H1 (cell line): Measurements from ENCODE around the gene ASPA. TPM values are rescaled to one million over a fixed set of nuclear protein-coding genes. Genes with fewer than 3 reads are reported as not detected.

ENCODE experiments used
- CTCF ChIA-PET: fragments of 300-600 bp; sonication (Branson Sonifier 250); formaldehyde crosslinking; loops from one replicate; lab custom pipeline; 2021; ENCODE audit not compliant: partially characterized antibody; lab: Charles Lee
- POLR2A ChIA-PET: fragments of 300-600 bp; sonication (Branson Sonifier 250); formaldehyde crosslinking; loops from one replicate; lab custom pipeline; 2021; ENCODE audit warnings: inconsistent platforms; ENCODE audit not compliant: partially characterized antibody; lab: Charles Lee
- DNase-seq, 2 experiments: peaks; one replicate each; pipeline versions ENCODE4 v3.0.0 to v3.0.0-alpha.2; 2010 to 2022; ENCODE audit warnings: low spot score in 2 of 2, low read depth in 1 of 2, mixed read lengths in 1 of 2
- FAIRE-seq: peaks from 2 replicates; lab custom pipeline; 2011; peaks lifted over from hg19 to GRCh38; lab: Jason Lieb, UNC
- H2AFZ ChIP-seq: 2 replicates; pipeline ENCODE4 v1.8.1; 2012; ENCODE audit warnings: low read length, inconsistent platforms
- H2AK5ac ChIP-seq: 2 replicates; pipeline ENCODE4 v1.6.1; 2013; ENCODE audit warnings: low read depth, low read length
- H2BK120ac ChIP-seq: replicated peaks from 2 replicates; pipeline ENCODE3; 2013; ENCODE audit warnings: low read depth, low read length, inconsistent platforms
- H2BK12ac ChIP-seq: 2 replicates; pipeline ENCODE4 v1.6.1; 2013; ENCODE audit warnings: low read depth, low read length
- H2BK15ac ChIP-seq: 2 replicates; pipeline ENCODE4 v1.6.1; 2013; ENCODE audit warnings: low read length
- H2BK20ac ChIP-seq: 2 replicates; pipeline ENCODE4 v1.6.1; 2013; ENCODE audit warnings: low read length
- H2BK5ac ChIP-seq: 2 replicates; pipeline ENCODE4 v1.6.1; 2013; ENCODE audit warnings: low read depth, low read length
- H3K14ac ChIP-seq: 2 replicates; pipeline ENCODE4 v1.6.1; 2013; ENCODE audit warnings: inconsistent platforms; ENCODE audit not compliant: insufficient read length
- H3K18ac ChIP-seq: 2 replicates; pipeline ENCODE4 v1.6.1; 2013; ENCODE audit warnings: low read length; ENCODE audit errors: extremely low read depth
- H3K23ac ChIP-seq: 2 replicates; pipeline ENCODE4 v1.6.1; 2013; ENCODE audit warnings: inconsistent platforms; ENCODE audit not compliant: insufficient read length
- H3K23me2 ChIP-seq: 2 replicates; pipeline ENCODE4 v1.6.1; 2013; ENCODE audit warnings: low read depth, low read length
- H3K27ac ChIP-seq: 2 replicates; pipeline ENCODE4 v1.6.1; 2011; ENCODE audit warnings: low read depth, low read length, inconsistent platforms
- H3K27me3 ChIP-seq, 4 experiments: replicated peaks in 1 of 4; 1 replicate in 1 of 4; 2 replicates in 3 of 4; pipeline versions ENCODE4 v1.6.1 to v1.8.1; 2011 to 2013; ENCODE audit warnings: low read length in 3 of 4, mild to moderate bottlenecking in 3 of 4, inconsistent platforms in 2 of 4, mixed read lengths in 2 of 4, moderate library complexity in 1 of 4; ENCODE audit not compliant: control insufficient read depth in 3 of 4, insufficient read depth in 3 of 4; ENCODE audit errors: extremely low read depth in 1 of 4
- H3K36me3 ChIP-seq, 4 experiments: 2 replicates each; pipeline versions ENCODE4 v1.6.1 to v1.8.1; 2011 to 2013; ENCODE audit warnings: mild to moderate bottlenecking in 4 of 4, low read length in 3 of 4, moderate library complexity in 2 of 4, control low read depth in 1 of 4, inconsistent platforms in 1 of 4; ENCODE audit not compliant: insufficient read depth in 4 of 4, control insufficient read depth in 2 of 4
- H3K4ac ChIP-seq: replicated peaks from 2 replicates; pipeline ENCODE3; 2013; ENCODE audit warnings: low read length, low read depth, mixed read lengths, inconsistent platforms; ENCODE audit not compliant: insufficient read length
- H3K4me1 ChIP-seq, 4 experiments: replicated peaks in 1 of 4; 1 replicate in 1 of 4; 2 replicates in 3 of 4; pipeline versions ENCODE4 v1.6.1 to v1.8.1; 2011 to 2013; ENCODE audit warnings: low read length in 3 of 4, inconsistent platforms in 2 of 4, mixed read lengths in 1 of 4; ENCODE audit not compliant: insufficient read depth in 4 of 4, control insufficient read depth in 3 of 4
- H3K4me2 ChIP-seq, 2 experiments: 2 replicates each; pipeline versions ENCODE4 v1.6.1 to v1.8.1; 2011 to 2013; ENCODE audit warnings: low read depth in 2 of 2, low read length in 2 of 2, control low read depth in 1 of 2, inconsistent platforms in 1 of 2, mild to moderate bottlenecking in 1 of 2; ENCODE audit not compliant: insufficient read depth in 1 of 2
- H3K4me3 ChIP-seq, 4 experiments: fragments of 200-600, 300-600 bp in 1 of 4; sonication (generic), shearing (Covaris generic), sonication (Bioruptor Twin) in 1 of 4; 2 replicates each; pipeline versions ENCODE4 v1.5.1 to v1.8.1; 2011 to 2016; ENCODE audit warnings: low read length in 4 of 4, low read depth in 3 of 4, control low read depth in 2 of 4, inconsistent platforms in 2 of 4, mild to moderate bottlenecking in 2 of 4, mixed read lengths in 1 of 4, moderate library complexity in 1 of 4; ENCODE audit not compliant: insufficient read depth in 2 of 4; ENCODE audit errors: extremely low read depth in 1 of 4
- H3K56ac ChIP-seq: replicated peaks from 2 replicates; pipeline ENCODE3; 2013; ENCODE audit warnings: low read depth, mild to moderate bottlenecking, mixed read lengths, low read length, inconsistent platforms; ENCODE audit not compliant: insufficient read length
- H3K79me1 ChIP-seq: 2 replicates; pipeline ENCODE4 v1.6.1; 2013; ENCODE audit warnings: low read depth, low read length, control low read depth
- H3K79me2 ChIP-seq, 2 experiments: 2 replicates each; pipeline versions ENCODE4 v1.6.1 to v1.8.1; 2012 to 2013; ENCODE audit warnings: low read length in 2 of 2, mild to moderate bottlenecking in 2 of 2, inconsistent platforms in 1 of 2; ENCODE audit not compliant: insufficient read depth in 2 of 2, control insufficient read depth in 1 of 2
- H3K9ac ChIP-seq, 4 experiments: replicated peaks in 1 of 4; 1 replicate in 1 of 4; 2 replicates in 3 of 4; pipeline versions ENCODE4 v1.6.1 to v1.8.1; 2011 to 2013; ENCODE audit warnings: low read depth in 3 of 4, low read length in 3 of 4, control low read depth in 2 of 4, mild to moderate bottlenecking in 2 of 4, moderate library complexity in 2 of 4, inconsistent platforms in 1 of 4; ENCODE audit errors: extremely low read depth in 1 of 4
- H3K9me3 ChIP-seq, 2 experiments: 2 replicates each; pipeline versions ENCODE4 v1.6.1 to v1.8.1; 2012 to 2013; ENCODE audit warnings: mild to moderate bottlenecking in 2 of 2, moderate library complexity in 2 of 2, control low read depth in 1 of 2, inconsistent platforms in 1 of 2, low read depth in 1 of 2, low read length in 1 of 2, mixed read lengths in 1 of 2; ENCODE audit not compliant: insufficient read depth in 2 of 2
- H4K20me1 ChIP-seq, 2 experiments: replicated peaks in 1 of 2; 2 replicates each; pipeline versions ENCODE3 to v1.8.1; 2011 to 2013; ENCODE audit warnings: inconsistent platforms in 2 of 2, low read length in 2 of 2, mild to moderate bottlenecking in 1 of 2; ENCODE audit not compliant: insufficient read depth in 2 of 2, control insufficient read depth in 1 of 2
- H4K5ac ChIP-seq: 2 replicates; pipeline ENCODE4 v1.6.1; 2013; ENCODE audit warnings: low read length, low read depth, mixed read lengths, inconsistent platforms; ENCODE audit not compliant: insufficient read length
- H4K8ac ChIP-seq: 2 replicates; pipeline ENCODE4 v1.8.0; 2013; ENCODE audit warnings: mild to moderate bottlenecking, moderate library complexity, low read length, inconsistent platforms; ENCODE audit not compliant: insufficient read depth; ENCODE audit errors: extremely low read depth
- H4K91ac ChIP-seq: replicated peaks from 2 replicates; pipeline ENCODE3; 2013; ENCODE audit warnings: low read length, mixed read lengths, inconsistent platforms; ENCODE audit not compliant: insufficient read length
- FOSL1 ChIP-seq: IDR thresholded peaks from 2 replicates; pipeline ENCODE4 v1.6.1; 2011; ENCODE audit warnings: mild to moderate bottlenecking, low read depth, low read length, moderate library complexity; ENCODE audit not compliant: insufficient read depth
- MAFK ChIP-seq: IDR thresholded peaks from 2 replicates; pipeline ENCODE4 v1.6.1; 2012; ENCODE audit warnings: low read depth, mild to moderate bottlenecking, improper control_type of control experiment, low read length
- WGBS, 2 experiments: shearing (Covaris generic) in 1 of 2; methylation state at CpG; one replicate each; pipeline versions ENCODE4 v1.1.6 to v1.1.7; 2013 to 2015; ENCODE audit warnings: low lambda C conversion rate in 2 of 2, mixed read lengths in 2 of 2, inconsistent platforms in 1 of 2, low coverage in 1 of 2, missing lambda C conversion rate in 1 of 2; ENCODE audit not compliant: insufficient replicate concordance in 2 of 2, insufficient coverage in 1 of 2, insufficient read length in 1 of 2; ENCODE audit errors: extremely low coverage in 1 of 2, missing lambda C conversion rate in 1 of 2; 5-methylcytosine and 5-hydroxymethylcytosine counted together
- polyA plus RNA-seq, 7 experiments: library from polyadenylated mRNA; depleted of rRNA in 3 of 7; stranded (reverse) in 5 of 7; unstranded in 2 of 7; fragments of >200 nt in 5 of 7; fragments of 200-250 nt in 2 of 7; gene quantifications; 1 replicate in 5 of 7; 2 replicates in 1 of 7; 4 replicates in 1 of 7; pipeline versions ENCODE4 v1.2.1 to v1.2.3, GENCODE V29; 2011 to 2013; ENCODE audit warnings: missing spikeins in 2 of 7, mixed read lengths in 2 of 7
- total RNA-seq: library from RNA; stranded (reverse); fragmentation: NEBNext Ultra II Directional; extraction: Animal tissue kit (Norgen Biotek cat#: 25700); gene quantifications from 2 replicates; pipeline ENCODE4 v1.2.1, GENCODE V29; 2021

ASPA gene
- total and polyA plus RNA-seq, 2 of the 8 experiments (the other 6 are each of a cell fraction or from before 2014, with no cell fraction given), result 0.03 TPM; not detected in 1

GRCh38 chr17:3482852-3483251 lies 7.1 kb downstream of the ASPA start:
- DNase-seq, result peak in 1 of 2 experiments; percentile 27
- H3K4me2 ChIP-seq, result peak overlapping the region; percentile 24 to 44; a peak in 3 of 4 replicates
- 7% methylated on average over 1 of the region's 3 CpGs; no CpG with 5 or more reads in 1 of the 2 experiments for WGBS, 2 experiments

More at GRCh38 chr17:3482852-3483251, 7.1 kb downstream of the ASPA start:
- Histone ChIP-seq H3K23ac (no peak overlapping the region), H3K14ac (no peak overlapping the region), H2BK120ac (no peak overlapping the region), H3K4ac (no peak overlapping the region), H3K27me3 (no peaks in the 10 kb centered on the region), H3K27ac (no peak overlapping the region), H4K91ac (no peak overlapping the region), H3K4me1 (peaks cover 0 to 8% (median 7%) of the 10 kb centered on the region in 4 experiments; a peak in 5 of 7 replicates), H3K4me3 (peak overlapping the region in 1 of 4 experiments; percentile 49; a peak in 3 of 8 replicates), H3K23me2 (no peaks in the 10 kb centered on the region; the same call in 1 of the 2 replicates), H4K5ac (no peak overlapping the region), H3K56ac (no peak overlapping the region), H4K20me1 (no peaks in the 10 kb centered on the region), H2BK15ac (no peak overlapping the region), H3K9me3 (no peaks in the 10 kb centered on the region), H2AFZ (no peak overlapping the region), H2BK12ac (no peak overlapping the region), H2BK20ac (no peak overlapping the region), H4K8ac (no peak overlapping the region), H2BK5ac (no peak overlapping the region), H3K9ac (no peak overlapping the region), H3K79me2 (no peaks in the 10 kb centered on the region), H3K18ac (no peak overlapping the region), H3K79me1 (no peaks in the 10 kb centered on the region), H3K36me3 (no peaks in the 10 kb centered on the region), H2AK5ac (no peak overlapping the region)
- TF ChIP-seq FOSL1, result no peak
- peak; percentile 49 for TF ChIP-seq MAFK
- POLR2A ChIA-PET, result interaction anchor here (1.2 kb wide), 1 partner anchor 38 kb away, joined by 3 read pairs; no protein-coding TSS in a partner anchor
- FAIRE-seq, result peak; percentile 28
- CTCF ChIA-PET, result no interaction called here
